ENCODE results near the gene UVSSA.
"Not testable (repeated sequence)": the region's sequence is repeated elsewhere in the genome, so short reads cannot be mapped to it uniquely, and the experiment has no call there.

Gene UVSSA

GRCh38 chr4:1421657-1422056 is 74.6 kb downstream of the UVSSA start:
- DNase-seq (ENCODE audit: low read depth) = no peak

- DNase-seq (ENCODE audit: low read depth) = no peak
Measured at GRCh38 chr4:1427010-1427409, 80.0 kb downstream of the UVSSA start.

- DNase-seq (ENCODE audit: low read depth) = not testable (repeated sequence)
Measured at GRCh38 chr4:1443688-1444172, 96.7 kb downstream of the UVSSA start.
